Mesothelial cell of epicardium (in vitro differentiated cells): ENCODE data around the gene ARHGAP8. TPM values are rescaled to one million over a fixed set of nuclear protein-coding genes. Genes with fewer than 3 reads are reported as not detected.

Source experiments
- DNase-seq, 2 experiments: peaks; one replicate each; pipeline ENCODE4 v3.0.0; 2021; ENCODE audit warnings: low spot score in 2 of 2; ENCODE audit not compliant: unreplicated experiment in 2 of 2
- H3K27ac Mint-ChIP-seq: 2 replicates; pipeline ENCODE4 v1.8.0; 2021; ENCODE audit warnings: mixed read lengths
- H3K27me3 Mint-ChIP-seq: 2 replicates; pipeline ENCODE4 v1.8.0; 2021; ENCODE audit warnings: low read depth, mixed read lengths
- H3K36me3 Mint-ChIP-seq: 2 replicates; pipeline ENCODE4 v1.8.0; 2021; ENCODE audit warnings: mixed read lengths
- H3K4me1 Mint-ChIP-seq: 2 replicates; pipeline ENCODE4 v1.8.0; 2021; ENCODE audit warnings: mixed read lengths
- H3K4me3 Mint-ChIP-seq: 2 replicates; pipeline ENCODE4 v1.8.0; 2021; ENCODE audit warnings: mild to moderate bottlenecking, moderate library complexity, mixed read lengths
- H3K9me3 Mint-ChIP-seq: 2 replicates; pipeline ENCODE4 v1.8.0; 2021; ENCODE audit warnings: mixed read lengths
- total RNA-seq: library from RNA; stranded (reverse); gene quantifications from 3 replicates; pipeline ENCODE4 v1.2.1, GENCODE V29; 2021
- TF ChIP-seq, protein P1 (sequence below): fragments of 200-600 bp; sonication (generic); IDR thresholded peaks from one replicate; pipeline ENCODE4 v1.5.0; 2021; ENCODE audit warnings: antibody characterized with exemption; ENCODE audit not compliant: unreplicated experiment

The ARHGAP8 gene
- total RNA-seq, 1 donor from 2014 or later, result 166 TPM

DNA sequence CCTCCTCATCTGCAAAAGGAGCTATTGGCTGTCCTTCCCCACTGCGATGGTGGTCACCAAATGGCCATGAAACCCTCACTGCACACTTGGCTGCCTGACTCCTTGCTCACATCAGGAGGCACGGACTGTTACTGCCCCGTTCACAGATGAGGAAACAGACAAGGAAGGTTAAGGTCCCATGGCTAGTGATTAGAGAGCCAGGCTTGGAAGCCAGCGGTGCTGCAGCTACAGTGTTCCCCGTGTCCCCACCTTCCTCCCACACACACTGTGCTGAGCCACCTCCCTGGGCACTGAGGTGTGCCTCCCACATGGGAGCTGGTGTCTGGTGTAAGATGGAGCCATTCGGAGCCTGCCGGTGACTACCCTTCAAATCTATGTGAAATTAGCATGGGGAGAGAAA lies 2.6 kb downstream of the ARHGAP8 start:
- H3K4me3 Mint-ChIP-seq, result peak overlapping the region; percentile 83
- peaks cover 2% of the 10 kb centered on the region for H3K36me3 Mint-ChIP-seq
- H3K27me3 Mint-ChIP-seq, result no peaks in the 10 kb centered on the region
- H3K4me1 Mint-ChIP-seq, result peaks cover 65% of the 10 kb centered on the region
- TF ChIP-seq, protein P1, sequence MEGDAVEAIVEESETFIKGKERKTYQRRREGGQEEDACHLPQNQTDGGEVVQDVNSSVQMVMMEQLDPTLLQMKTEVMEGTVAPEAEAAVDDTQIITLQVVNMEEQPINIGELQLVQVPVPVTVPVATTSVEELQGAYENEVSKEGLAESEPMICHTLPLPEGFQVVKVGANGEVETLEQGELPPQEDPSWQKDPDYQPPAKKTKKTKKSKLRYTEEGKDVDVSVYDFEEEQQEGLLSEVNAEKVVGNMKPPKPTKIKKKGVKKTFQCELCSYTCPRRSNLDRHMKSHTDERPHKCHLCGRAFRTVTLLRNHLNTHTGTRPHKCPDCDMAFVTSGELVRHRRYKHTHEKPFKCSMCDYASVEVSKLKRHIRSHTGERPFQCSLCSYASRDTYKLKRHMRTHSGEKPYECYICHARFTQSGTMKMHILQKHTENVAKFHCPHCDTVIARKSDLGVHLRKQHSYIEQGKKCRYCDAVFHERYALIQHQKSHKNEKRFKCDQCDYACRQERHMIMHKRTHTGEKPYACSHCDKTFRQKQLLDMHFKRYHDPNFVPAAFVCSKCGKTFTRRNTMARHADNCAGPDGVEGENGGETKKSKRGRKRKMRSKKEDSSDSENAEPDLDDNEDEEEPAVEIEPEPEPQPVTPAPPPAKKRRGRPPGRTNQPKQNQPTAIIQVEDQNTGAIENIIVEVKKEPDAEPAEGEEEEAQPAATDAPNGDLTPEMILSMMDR, result no peak
- H3K27ac Mint-ChIP-seq, result peak overlapping the region; percentile 100
- H3K9me3 Mint-ChIP-seq, result no peaks in the 10 kb centered on the region
- no peak for DNase-seq

- H3K4me1 Mint-ChIP-seq, result peaks cover 69% of the 10 kb centered on the region
- peak overlapping the region; percentile 83 for H3K4me3 Mint-ChIP-seq
- H3K27ac Mint-ChIP-seq, result peak overlapping the region; percentile 100
- no peak for DNase-seq
- H3K27me3 Mint-ChIP-seq, result no peaks in the 10 kb centered on the region
- H3K36me3 Mint-ChIP-seq, result peaks cover 2% of the 10 kb centered on the region
- no peaks in the 10 kb centered on the region for H3K9me3 Mint-ChIP-seq
- TF ChIP-seq, protein P1, result no peak
Observed at GRCh38 chr22:44755417-44755816, 3.0 kb downstream of the ARHGAP8 start.

GRCh38 chr22:44755956-44756361 lies 3.6 kb downstream of the ARHGAP8 start:
- DNase-seq, result no peak
- TF ChIP-seq, protein P1, result no peak
- H3K9me3 Mint-ChIP-seq, result no peaks in the 10 kb centered on the region
- peaks cover 2% of the 10 kb centered on the region for H3K36me3 Mint-ChIP-seq
- peak overlapping the region; percentile 83 for H3K4me3 Mint-ChIP-seq
- H3K27ac Mint-ChIP-seq, result peak overlapping the region; percentile 100
- H3K27me3 Mint-ChIP-seq, result no peaks in the 10 kb centered on the region
- H3K4me1 Mint-ChIP-seq, result peaks cover 71% of the 10 kb centered on the region

GRCh38 chr22:44758344-44758973 lies 6.1 kb downstream of the ARHGAP8 start:
- Mint-ChIP-seq H3K4me1 (peaks cover 68% of the 10 kb centered on the region), H3K9me3 (peaks cover 10% of the 10 kb centered on the region), H3K27ac (peak overlapping the region; percentile 100), H3K4me3 (peak overlapping the region; percentile 13), H3K27me3 (no peaks in the 10 kb centered on the region), H3K36me3 (peaks cover 16% of the 10 kb centered on the region)
- DNase-seq, result no peak
- TF ChIP-seq, protein P1, result no peak

DNA sequence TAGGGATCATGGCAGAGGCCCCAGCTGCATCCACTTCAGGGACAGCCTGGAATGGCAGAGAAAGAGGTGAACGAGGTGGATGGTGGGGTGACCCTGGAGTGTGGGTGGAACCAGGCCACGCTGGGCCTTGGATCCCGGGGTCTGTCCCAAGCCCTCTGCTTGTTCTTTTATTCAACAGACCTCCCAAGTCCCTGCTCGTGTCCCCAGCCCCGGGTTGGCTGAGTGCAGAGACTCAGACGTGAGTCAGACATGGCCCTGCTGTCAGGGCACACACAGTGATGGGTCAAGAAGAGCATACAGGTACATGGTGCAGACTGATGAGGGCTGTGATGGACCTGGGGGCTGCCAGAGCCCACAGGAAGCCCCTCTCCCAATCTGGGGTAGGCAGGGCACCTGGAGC lies 6.6 kb downstream of the ARHGAP8 start:
- Mint-ChIP-seq H3K9me3 (peaks cover 10% of the 10 kb centered on the region), H3K27ac (peak overlapping the region; percentile 100), H3K27me3 (no peaks in the 10 kb centered on the region), H3K4me1 (peaks cover 64% of the 10 kb centered on the region), H3K36me3 (peaks cover 18% of the 10 kb centered on the region), H3K4me3 (no peak overlapping the region)
- no peak for DNase-seq
- TF ChIP-seq, protein P1, result no peak
